GM06990 (cell line): Measurements from ENCODE around the gene ACMSD.

Source experiments
- DNase-seq: peaks from one replicate; pipeline ENCODE4 v3.0.0-alpha.2; 2011; ENCODE audit not compliant: insufficient read length; ENCODE audit errors: extremely low read depth
- H3K27me3 ChIP-seq: replicated peaks from 2 replicates; pipeline ENCODE4 v1.6.0; 2011; ENCODE audit warnings: low read length; ENCODE audit not compliant: control insufficient read depth, insufficient read depth
- H3K36me3 ChIP-seq: 2 replicates; pipeline ENCODE4 v1.5.1; 2011; ENCODE audit warnings: low read length; ENCODE audit not compliant: control insufficient read depth, insufficient read depth
- H3K4me3 ChIP-seq: replicated peaks from 2 replicates; pipeline ENCODE4 v1.5.1; 2011; ENCODE audit warnings: low read depth, mild to moderate bottlenecking, control low read depth, low read length
- TF ChIP-seq, protein P1 (sequence below): IDR thresholded peaks from 2 replicates; pipeline ENCODE4 v1.5.1; 2011; ENCODE audit warnings: low read length, control low read depth, mild to moderate bottlenecking, inconsistent platforms; ENCODE audit not compliant: insufficient read depth, poor library complexity, severe bottlenecking

The ACMSD gene

DNA sequence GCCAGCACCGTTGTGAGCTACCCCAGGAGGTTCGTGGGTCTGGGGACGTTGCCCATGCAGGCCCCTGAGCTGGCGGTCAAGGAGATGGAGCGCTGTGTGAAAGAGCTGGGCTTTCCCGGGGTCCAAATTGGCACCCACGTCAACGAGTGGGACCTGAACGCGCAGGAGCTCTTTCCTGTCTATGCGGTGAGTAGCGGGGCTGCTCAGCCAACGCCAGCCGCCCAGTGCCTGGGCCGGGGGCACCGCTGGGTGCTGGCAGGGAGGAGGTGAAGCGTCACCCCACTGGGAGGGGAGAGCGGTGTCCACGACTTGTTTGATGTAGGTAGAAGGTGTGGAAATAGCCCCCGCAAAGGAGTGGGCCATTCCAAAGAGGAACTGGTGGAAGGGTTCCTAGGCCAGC is 25.0 kb downstream of the ACMSD start:
- Histone ChIP-seq H3K4me3 (no peak overlapping the region), H3K27me3 (no peaks in the 10 kb centered on the region; the same call in 1 of the 2 replicates), H3K36me3 (no peaks in the 10 kb centered on the region)
- DNase-seq, result no peak
- TF ChIP-seq, protein P1, sequence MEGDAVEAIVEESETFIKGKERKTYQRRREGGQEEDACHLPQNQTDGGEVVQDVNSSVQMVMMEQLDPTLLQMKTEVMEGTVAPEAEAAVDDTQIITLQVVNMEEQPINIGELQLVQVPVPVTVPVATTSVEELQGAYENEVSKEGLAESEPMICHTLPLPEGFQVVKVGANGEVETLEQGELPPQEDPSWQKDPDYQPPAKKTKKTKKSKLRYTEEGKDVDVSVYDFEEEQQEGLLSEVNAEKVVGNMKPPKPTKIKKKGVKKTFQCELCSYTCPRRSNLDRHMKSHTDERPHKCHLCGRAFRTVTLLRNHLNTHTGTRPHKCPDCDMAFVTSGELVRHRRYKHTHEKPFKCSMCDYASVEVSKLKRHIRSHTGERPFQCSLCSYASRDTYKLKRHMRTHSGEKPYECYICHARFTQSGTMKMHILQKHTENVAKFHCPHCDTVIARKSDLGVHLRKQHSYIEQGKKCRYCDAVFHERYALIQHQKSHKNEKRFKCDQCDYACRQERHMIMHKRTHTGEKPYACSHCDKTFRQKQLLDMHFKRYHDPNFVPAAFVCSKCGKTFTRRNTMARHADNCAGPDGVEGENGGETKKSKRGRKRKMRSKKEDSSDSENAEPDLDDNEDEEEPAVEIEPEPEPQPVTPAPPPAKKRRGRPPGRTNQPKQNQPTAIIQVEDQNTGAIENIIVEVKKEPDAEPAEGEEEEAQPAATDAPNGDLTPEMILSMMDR, result no peak

DNA sequence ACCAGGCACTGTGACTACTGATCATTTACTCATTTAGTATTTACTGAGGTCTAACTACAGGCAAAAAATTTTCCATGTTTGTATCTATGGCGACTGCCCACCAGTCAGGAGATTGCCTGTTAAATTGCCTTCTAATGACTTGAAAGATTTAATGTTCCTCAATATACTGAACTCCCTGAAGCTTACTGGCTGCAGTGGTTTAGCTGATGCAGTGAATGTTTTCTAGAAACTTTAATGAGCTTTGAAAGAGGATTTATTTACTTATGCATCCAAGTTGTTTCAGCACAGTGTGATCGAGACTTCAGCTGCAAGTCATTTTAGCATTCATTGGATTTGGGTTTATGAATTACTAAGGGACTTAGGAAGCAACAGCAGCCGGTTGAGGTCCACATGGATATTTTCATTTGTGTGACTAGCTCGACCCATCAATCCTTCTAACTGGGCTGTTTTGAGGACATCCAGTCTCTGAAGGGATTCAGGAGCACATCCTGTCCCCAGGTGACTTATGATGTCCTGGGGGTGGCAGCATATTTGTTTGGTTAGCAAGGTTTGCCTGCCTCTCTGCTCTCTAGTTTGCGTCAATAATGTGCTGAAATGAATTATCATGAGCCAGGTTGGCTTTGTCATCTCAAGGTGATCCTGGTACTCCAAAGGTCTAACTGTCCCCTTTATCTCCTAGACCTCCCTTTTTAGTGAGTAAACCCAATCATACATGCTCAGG is 26.8 kb downstream of the ACMSD start:
- no peaks in the 10 kb centered on the region; the same call in 1 of the 2 replicates for H3K27me3 ChIP-seq
- H3K36me3 ChIP-seq, result no peaks in the 10 kb centered on the region
- no peak for DNase-seq
- TF ChIP-seq, protein P1, result no peak
- H3K4me3 ChIP-seq, result no peak overlapping the region

DNA sequence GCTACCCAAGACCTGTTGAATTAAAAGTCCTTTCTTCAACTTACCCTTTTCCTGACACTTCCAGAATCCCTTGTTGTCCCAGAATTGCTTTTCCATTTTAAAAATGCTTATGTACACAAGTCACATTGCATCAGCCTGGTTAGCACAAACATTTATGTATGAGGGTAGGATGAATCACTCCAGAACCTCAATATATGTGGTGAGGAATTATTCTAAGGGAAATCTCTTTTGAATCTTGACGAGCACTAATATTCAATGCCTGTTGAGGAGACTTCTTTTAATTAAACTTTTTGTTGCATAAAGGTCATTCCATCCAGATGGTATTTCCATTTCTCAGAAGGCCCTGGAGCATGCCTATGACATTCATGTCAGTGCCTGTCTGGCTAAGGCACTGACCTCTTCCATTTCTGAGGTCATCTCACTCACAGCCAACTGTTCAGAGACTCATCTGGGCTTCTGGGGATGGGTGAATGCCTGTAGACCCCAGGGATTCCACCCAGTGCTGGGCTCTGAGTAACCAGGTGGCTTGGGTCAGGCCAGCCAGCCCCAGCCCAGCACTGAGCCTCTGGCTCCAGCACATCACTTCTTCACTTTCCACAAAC is 28.2 kb downstream of the ACMSD start:
- no peak for DNase-seq
- TF ChIP-seq, protein P1, result no peak
- Histone ChIP-seq H3K36me3 (no peaks in the 10 kb centered on the region), H3K27me3 (no peaks in the 10 kb centered on the region; the same call in 1 of the 2 replicates), H3K4me3 (no peak overlapping the region)

DNA sequence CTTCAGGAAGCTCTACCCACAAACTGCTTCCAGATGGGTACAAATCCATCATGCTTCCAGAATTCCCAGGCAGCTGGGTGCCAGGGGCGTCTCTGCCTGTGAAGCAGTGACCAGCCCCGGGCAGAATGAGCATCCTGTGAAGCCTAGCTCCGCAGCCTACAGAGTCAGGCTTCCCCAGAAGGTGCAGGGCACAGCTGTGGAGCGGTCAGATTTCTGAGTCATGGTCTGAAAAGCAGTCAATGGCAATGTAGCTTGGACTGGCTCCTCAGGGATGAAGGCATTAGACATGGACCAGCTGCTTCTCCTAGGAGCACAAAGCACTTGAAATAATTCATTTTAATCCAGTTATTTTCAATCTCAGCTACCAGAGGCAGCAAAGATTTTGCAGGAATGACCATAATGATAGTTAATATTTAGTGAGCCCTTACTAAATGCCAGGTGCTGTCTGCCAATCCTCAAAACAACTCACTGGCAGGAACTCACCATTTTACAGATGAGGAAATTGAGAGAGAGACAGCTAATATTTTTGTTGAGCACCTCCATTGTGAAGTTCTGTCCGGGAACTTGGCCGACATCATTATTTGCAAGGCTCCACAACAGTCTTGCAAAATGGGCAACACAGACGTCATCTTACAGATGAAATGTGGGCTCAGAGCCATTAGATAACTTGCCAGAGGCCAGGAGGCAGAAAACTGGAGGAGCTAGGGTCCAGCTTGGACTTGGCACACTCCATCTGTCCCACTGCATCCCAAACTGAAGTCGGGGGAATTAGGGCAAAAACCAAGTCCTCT is 31.7 kb downstream of the ACMSD start:
- Histone ChIP-seq H3K36me3 (no peaks in the 10 kb centered on the region), H3K27me3 (no peaks in the 10 kb centered on the region), H3K4me3 (no peak overlapping the region)
- no peak for DNase-seq
- TF ChIP-seq, protein P1, result no peak

DNA sequence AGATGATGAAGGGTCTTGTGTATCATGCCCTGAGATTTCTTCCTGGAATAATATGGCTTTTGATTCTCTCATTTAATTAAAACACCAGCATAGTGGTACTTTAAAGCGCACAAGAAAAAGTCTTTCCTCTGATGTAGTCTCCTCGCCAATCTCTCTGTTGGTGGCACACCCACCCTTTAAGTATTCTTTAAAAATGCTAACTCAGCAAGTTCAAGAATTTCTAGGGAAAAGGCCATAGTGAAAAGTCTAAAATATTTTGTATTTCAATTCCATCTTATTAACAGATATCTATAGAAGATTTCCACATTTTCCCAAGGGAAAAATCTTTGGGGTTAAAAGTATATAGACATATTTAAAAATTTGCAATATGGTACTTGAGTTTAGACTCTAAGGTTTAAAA is 34.7 kb downstream of the ACMSD start:
- Histone ChIP-seq H3K36me3 (no peaks in the 10 kb centered on the region), H3K27me3 (no peaks in the 10 kb centered on the region), H3K4me3 (no peak overlapping the region)
- DNase-seq, result no peak
- TF ChIP-seq, protein P1, result no peak
